ENCODE data around the gene DIAPH2.

DNA sequence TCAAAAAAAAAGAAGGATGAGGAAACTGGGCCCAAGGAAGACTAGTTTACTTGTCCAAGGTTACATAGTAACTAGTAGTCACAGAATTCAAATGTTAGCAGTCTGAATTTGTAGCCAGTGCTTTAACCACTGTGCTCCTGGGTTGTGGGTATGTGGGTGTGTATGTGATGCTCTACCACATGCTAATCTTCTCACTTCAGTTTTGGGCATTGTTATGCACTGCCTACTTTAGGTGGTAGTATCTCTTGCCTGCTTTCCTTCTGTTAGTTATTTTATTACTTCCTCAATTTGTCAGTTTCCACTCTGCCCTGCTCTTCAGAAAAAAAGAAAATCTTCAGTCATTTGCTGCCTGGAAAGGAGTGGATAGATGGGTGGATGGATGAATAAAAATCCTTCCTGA is 418.3 kb downstream of the DIAPH2 start:
- TF ChIP-seq, protein P1, sequence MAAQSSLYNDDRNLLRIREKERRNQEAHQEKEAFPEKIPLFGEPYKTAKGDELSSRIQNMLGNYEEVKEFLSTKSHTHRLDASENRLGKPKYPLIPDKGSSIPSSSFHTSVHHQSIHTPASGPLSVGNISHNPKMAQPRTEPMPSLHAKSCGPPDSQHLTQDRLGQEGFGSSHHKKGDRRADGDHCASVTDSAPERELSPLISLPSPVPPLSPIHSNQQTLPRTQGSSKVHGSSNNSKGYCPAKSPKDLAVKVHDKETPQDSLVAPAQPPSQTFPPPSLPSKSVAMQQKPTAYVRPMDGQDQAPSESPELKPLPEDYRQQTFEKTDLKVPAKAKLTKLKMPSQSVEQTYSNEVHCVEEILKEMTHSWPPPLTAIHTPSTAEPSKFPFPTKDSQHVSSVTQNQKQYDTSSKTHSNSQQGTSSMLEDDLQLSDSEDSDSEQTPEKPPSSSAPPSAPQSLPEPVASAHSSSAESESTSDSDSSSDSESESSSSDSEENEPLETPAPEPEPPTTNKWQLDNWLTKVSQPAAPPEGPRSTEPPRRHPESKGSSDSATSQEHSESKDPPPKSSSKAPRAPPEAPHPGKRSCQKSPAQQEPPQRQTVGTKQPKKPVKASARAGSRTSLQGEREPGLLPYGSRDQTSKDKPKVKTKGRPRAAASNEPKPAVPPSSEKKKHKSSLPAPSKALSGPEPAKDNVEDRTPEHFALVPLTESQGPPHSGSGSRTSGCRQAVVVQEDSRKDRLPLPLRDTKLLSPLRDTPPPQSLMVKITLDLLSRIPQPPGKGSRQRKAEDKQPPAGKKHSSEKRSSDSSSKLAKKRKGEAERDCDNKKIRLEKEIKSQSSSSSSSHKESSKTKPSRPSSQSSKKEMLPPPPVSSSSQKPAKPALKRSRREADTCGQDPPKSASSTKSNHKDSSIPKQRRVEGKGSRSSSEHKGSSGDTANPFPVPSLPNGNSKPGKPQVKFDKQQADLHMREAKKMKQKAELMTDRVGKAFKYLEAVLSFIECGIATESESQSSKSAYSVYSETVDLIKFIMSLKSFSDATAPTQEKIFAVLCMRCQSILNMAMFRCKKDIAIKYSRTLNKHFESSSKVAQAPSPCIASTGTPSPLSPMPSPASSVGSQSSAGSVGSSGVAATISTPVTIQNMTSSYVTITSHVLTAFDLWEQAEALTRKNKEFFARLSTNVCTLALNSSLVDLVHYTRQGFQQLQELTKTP (IDR thresholded peaks at IDR 0.05; ENCODE audit: low read depth in 1 of 2, partially characterized antibody in 2 of 2), result no peak
- TF ChIP-seq BCOR (IDR thresholded peaks at IDR 0.05) (no peak), CBX5 (IDR thresholded peaks at IDR 0.05; ENCODE audit: borderline replicate concordance, low read depth) (no peak)
- TF ChIP-seq, protein P2, sequence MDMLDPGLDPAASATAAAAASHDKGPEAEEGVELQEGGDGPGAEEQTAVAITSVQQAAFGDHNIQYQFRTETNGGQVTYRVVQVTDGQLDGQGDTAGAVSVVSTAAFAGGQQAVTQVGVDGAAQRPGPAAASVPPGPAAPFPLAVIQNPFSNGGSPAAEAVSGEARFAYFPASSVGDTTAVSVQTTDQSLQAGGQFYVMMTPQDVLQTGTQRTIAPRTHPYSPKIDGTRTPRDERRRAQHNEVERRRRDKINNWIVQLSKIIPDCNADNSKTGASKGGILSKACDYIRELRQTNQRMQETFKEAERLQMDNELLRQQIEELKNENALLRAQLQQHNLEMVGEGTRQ (CRISPR knock-in tag; IDR thresholded peaks at IDR 0.05), result no peak
